Mammary epithelial cell (primary cell): ENCODE data around the gene MTMR6.
"Not testable (repeated sequence)": the region's sequence is repeated elsewhere in the genome, so short reads cannot be mapped to it uniquely, and the experiment has no call there.

ENCODE experiments used
- EZH2 ChIP-seq: IDR thresholded peaks from 2 replicates; pipeline ENCODE4 v1.6.1; 2012; ENCODE audit warnings: low read length, inconsistent platforms, borderline replicate concordance
- TF ChIP-seq, protein P1 (sequence below), 2 donors: IDR thresholded peaks in 1 of 2; conservative IDR thresholded peaks in 1 of 2; 2 replicates each; pipeline ENCODE4 v1.5.1; 2011 to 2012; ENCODE audit warnings: inconsistent platforms in 2 of 2, low read length in 2 of 2, mild to moderate bottlenecking in 2 of 2, control low read depth in 1 of 2, low read depth in 1 of 2; ENCODE audit not compliant: insufficient read depth in 1 of 2; ENCODE audit errors: extremely low read depth in 1 of 2

DNA sequence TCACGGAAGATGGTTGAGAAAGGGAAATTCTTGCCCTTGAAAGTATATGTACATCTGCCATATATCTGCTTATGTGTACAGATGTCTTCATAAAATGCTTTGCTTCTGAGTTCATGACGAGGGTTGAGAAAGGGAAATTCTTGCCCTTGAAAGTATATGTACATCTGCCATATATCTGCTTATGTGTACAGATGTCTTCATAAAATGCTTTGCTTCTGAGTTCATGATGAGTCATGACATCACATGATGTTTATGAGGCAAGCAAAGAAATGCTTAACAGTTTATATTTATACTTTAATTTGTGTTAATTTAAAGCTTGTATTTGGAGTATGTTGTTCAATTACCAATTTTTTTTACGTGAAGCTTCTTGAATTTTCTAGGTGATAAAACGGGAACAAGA is 31.7 kb upstream of the MTMR6 start:
- TF ChIP-seq, protein P1, sequence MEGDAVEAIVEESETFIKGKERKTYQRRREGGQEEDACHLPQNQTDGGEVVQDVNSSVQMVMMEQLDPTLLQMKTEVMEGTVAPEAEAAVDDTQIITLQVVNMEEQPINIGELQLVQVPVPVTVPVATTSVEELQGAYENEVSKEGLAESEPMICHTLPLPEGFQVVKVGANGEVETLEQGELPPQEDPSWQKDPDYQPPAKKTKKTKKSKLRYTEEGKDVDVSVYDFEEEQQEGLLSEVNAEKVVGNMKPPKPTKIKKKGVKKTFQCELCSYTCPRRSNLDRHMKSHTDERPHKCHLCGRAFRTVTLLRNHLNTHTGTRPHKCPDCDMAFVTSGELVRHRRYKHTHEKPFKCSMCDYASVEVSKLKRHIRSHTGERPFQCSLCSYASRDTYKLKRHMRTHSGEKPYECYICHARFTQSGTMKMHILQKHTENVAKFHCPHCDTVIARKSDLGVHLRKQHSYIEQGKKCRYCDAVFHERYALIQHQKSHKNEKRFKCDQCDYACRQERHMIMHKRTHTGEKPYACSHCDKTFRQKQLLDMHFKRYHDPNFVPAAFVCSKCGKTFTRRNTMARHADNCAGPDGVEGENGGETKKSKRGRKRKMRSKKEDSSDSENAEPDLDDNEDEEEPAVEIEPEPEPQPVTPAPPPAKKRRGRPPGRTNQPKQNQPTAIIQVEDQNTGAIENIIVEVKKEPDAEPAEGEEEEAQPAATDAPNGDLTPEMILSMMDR (conservative IDR thresholded peaks at IDR 0.05 in 1 of 2, IDR thresholded peaks at IDR 0.05 in 1 of 2; ENCODE audit: extremely low read depth in 1 of 2, insufficient read depth in 1 of 2, low read depth in 1 of 2, low read length in 2 of 2) = not testable (repeated sequence)
- not testable (repeated sequence) for TF ChIP-seq EZH2
